CD8-positive, alpha-beta memory T cell (primary cell): ENCODE measurements around the gene MYOZ1. TPM values are rescaled to one million over a fixed set of nuclear protein-coding genes. Genes with fewer than 3 reads are reported as not detected.

Experiments used
- CTCF ChIA-PET: fragments of 350-600 bp; sonication (Branson Sonifier 250); formaldehyde crosslinking; loops from one replicate; lab custom pipeline; 2021; ENCODE audit warnings: antibody characterized with exemption; lab: Charles Lee
- POLR2A ChIA-PET: fragments of 350-600 bp; sonication (Branson Sonifier 250); formaldehyde crosslinking; loops from one replicate; lab custom pipeline; 2021; ENCODE audit warnings: antibody characterized with exemption; lab: Charles Lee
- DNase-seq, 5 donors: peaks; one replicate each; pipeline versions ENCODE4 v3.0.0 to v3.0.0-alpha.2; 2020 to 2022; ENCODE audit warnings: mixed read lengths in 1 of 5
- H3K27ac ChIP-seq: one replicate; pipeline ENCODE4 v1.7.0; 2013; ENCODE audit warnings: low read depth, mild to moderate bottlenecking, low read length, moderate library complexity
- H3K27me3 ChIP-seq: 2 replicates; pipeline ENCODE4 v1.7.0; 2013; ENCODE audit warnings: low read length, mild to moderate bottlenecking; ENCODE audit not compliant: insufficient read depth, poor library complexity, severe bottlenecking
- H3K36me3 ChIP-seq: 2 replicates; pipeline ENCODE4 v1.7.0; 2013; ENCODE audit warnings: mild to moderate bottlenecking, low read length, moderate library complexity; ENCODE audit not compliant: insufficient read depth
- H3K4me1 ChIP-seq: 2 replicates; pipeline ENCODE4 v1.7.0; 2013; ENCODE audit warnings: mild to moderate bottlenecking, low read length, moderate library complexity; ENCODE audit not compliant: insufficient read depth
- H3K4me3 ChIP-seq: 2 replicates; pipeline ENCODE4 v1.7.0; 2013; ENCODE audit warnings: mild to moderate bottlenecking, low read length
- H3K9me3 ChIP-seq: 2 replicates; pipeline ENCODE4 v1.7.0; 2013; ENCODE audit warnings: mild to moderate bottlenecking, low read length
- H3K27ac Mint-ChIP-seq, 8 donors: one replicate each; pipeline ENCODE4 v1.8.0; 2020 to 2021; ENCODE audit warnings: mixed read lengths in 8 of 8, mild to moderate bottlenecking in 6 of 8, inconsistent platforms in 3 of 8, moderate library complexity in 3 of 8
- H3K27me3 Mint-ChIP-seq, 2 donors: one replicate each; pipeline ENCODE4 v1.8.0; 2020 to 2021; ENCODE audit warnings: mixed read lengths in 2 of 2, mild to moderate bottlenecking in 1 of 2, moderate library complexity in 1 of 2
- H3K36me3 Mint-ChIP-seq, 3 donors: one replicate each; pipeline ENCODE4 v1.8.0; 2020 to 2021; ENCODE audit warnings: mixed read lengths in 3 of 3, inconsistent platforms in 1 of 3, mild to moderate bottlenecking in 1 of 3
- H3K4me1 Mint-ChIP-seq, 3 donors: one replicate each; pipeline ENCODE4 v1.8.0; 2020 to 2021; ENCODE audit warnings: mixed read lengths in 3 of 3, inconsistent platforms in 1 of 3, mild to moderate bottlenecking in 1 of 3
- H3K4me3 Mint-ChIP-seq, 7 donors: one replicate each; pipeline ENCODE4 v1.8.0; 2020 to 2021; ENCODE audit warnings: mixed read lengths in 7 of 7, mild to moderate bottlenecking in 6 of 7, moderate library complexity in 4 of 7, inconsistent platforms in 2 of 7
- H3K9me3 Mint-ChIP-seq, 5 donors: one replicate each; pipeline ENCODE4 v1.8.0; 2020 to 2022; ENCODE audit warnings: mixed read lengths in 5 of 5, mild to moderate bottlenecking in 3 of 5, moderate library complexity in 2 of 5, inconsistent platforms in 1 of 5
- polyA plus RNA-seq: library from polyadenylated mRNA; unstranded; fragments of 300-500 nt; fragmentation: Illumina TruSeq; gene quantifications from one replicate; pipeline ENCODE4 v1.2.3, GENCODE V29; 2021
- total RNA-seq, 2 experiments: library from RNA; stranded (reverse); gene quantifications; one replicate each; pipeline ENCODE4 v1.2.3, GENCODE V29; 2021

Gene MYOZ1
- total and polyA plus RNA-seq, 3 experiments from 2014 or later = not detected

DNA sequence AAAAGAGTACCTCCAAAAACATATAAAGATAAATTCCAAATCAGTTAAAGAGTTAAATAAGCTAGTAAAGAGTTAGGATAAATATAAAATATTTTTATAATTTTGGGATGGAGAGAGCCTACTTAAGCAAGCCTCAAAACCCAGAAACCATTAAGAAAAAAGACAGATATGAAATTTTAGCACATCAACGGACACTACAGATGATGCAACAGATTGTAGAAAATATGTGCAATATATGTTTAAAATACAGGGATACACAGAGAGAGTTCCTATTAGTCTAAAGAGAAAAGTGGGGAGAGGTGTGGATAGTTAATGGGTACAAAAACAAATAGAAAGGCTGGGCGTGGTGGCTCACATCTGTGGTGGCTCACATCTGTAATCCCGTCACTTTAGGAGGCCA, 26.6 kb downstream of the MYOZ1 start:
- Mint-ChIP-seq H3K27me3 (no peaks in the 10 kb centered on the region), H3K36me3 (peaks cover 0 to 2% (median 0%) of the 10 kb centered on the region in 3 donors)
- CTCF ChIA-PET = no interaction called here

DNA sequence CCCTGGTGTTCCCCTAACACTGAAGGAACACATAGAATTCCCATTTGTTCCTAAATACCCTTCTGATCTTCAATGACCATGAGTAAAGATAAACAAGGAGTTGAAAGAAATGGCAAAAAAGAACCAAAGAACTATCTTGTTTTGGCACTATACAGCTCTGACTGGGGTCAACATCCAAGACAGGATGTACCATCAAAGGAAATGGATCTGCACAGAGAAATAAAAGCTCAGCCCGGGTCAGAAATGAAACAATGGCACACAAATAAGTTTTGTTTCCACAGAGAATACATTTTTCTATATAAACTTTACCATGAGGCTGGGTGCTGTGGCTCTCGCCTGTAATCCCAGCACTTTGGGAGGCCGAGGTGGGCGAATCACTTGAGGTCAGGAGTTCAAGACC, 32.2 kb downstream of the MYOZ1 start:
- DNase-seq = no peak
- Mint-ChIP-seq H3K27me3 (no peaks in the 10 kb centered on the region), H3K9me3 (no peaks in the 10 kb centered on the region), H3K4me3 (no peak overlapping the region), H3K27ac (no peak overlapping the region), H3K4me1 (no peaks in the 10 kb centered on the region), H3K36me3 (peaks cover 0 to 5% (median 5%) of the 10 kb centered on the region in 3 donors)
- CTCF ChIA-PET = no interaction called here
- Histone ChIP-seq H3K27ac (no peak overlapping the region), H3K4me1 (no peaks in the 10 kb centered on the region), H3K27me3 (no peaks in the 10 kb centered on the region), H3K36me3 (no peaks in the 10 kb centered on the region), H3K4me3 (no peak overlapping the region), H3K9me3 (no peaks in the 10 kb centered on the region)
- POLR2A ChIA-PET = no interaction called here

More for the DNA sequence above, 26.6 kb downstream of the MYOZ1 start:
- H3K4me3 ChIP-seq = no peak overlapping the region
- Mint-ChIP-seq H3K27ac (no peak overlapping the region), H3K9me3 (no peaks in the 10 kb centered on the region), H3K4me1 (no peaks in the 10 kb centered on the region), H3K4me3 (no peak overlapping the region)
- H3K36me3 ChIP-seq = no peaks in the 10 kb centered on the region
- no peak overlapping the region for H3K27ac ChIP-seq
- no peaks in the 10 kb centered on the region for H3K9me3 ChIP-seq
- H3K4me1 ChIP-seq = no peaks in the 10 kb centered on the region
- H3K27me3 ChIP-seq = no peaks in the 10 kb centered on the region
- POLR2A ChIA-PET = interaction anchor here (0.7 kb wide), 1 partner anchor 114 kb away, joined by 9 read pairs; no protein-coding TSS in a partner anchor
- DNase-seq = no peak

DNA sequence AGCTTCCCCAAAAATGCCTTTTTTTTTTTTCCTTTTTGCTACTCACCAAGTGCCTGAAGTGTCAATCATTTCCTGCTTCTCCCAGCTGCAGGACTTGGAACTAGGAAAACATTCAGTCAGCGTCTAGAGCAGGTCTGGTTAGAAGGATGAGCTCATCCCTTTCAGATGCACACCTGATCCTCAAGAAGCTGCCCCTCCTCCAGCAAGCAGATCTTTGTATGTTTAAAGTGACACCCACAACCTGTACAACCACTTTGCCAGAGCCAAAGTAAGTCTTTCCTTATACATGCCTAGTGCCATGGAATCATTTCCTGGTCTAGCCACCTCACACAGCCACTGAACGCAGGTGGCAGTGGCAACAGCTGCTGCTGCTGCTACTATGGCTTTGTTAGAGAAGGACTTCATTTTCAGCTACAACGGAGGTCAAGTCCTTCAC, 39.8 kb downstream of the MYOZ1 start:
- ChIA-PET POLR2A (no interaction called here), CTCF (no interaction called here)
- no peaks in the 10 kb centered on the region for H3K27me3 Mint-ChIP-seq
- H3K4me1 Mint-ChIP-seq = no peaks in the 10 kb centered on the region
- no peaks in the 10 kb centered on the region for H3K27me3 ChIP-seq
- no peak overlapping the region for H3K27ac ChIP-seq
- no peak for DNase-seq
- peak overlapping the region in 1 of 7 donors; percentile 20 for H3K4me3 Mint-ChIP-seq
- no peaks in the 10 kb centered on the region for H3K9me3 ChIP-seq
- no peaks in the 10 kb centered on the region for H3K9me3 Mint-ChIP-seq
- H3K4me3 ChIP-seq = no peak overlapping the region
- H3K4me1 ChIP-seq = no peaks in the 10 kb centered on the region
- H3K36me3 ChIP-seq = no peaks in the 10 kb centered on the region
- peaks cover 0 to 4% (median 3%) of the 10 kb centered on the region in 3 donors for H3K36me3 Mint-ChIP-seq
- H3K27ac Mint-ChIP-seq = peak overlapping the region in 1 of 8 donors; percentile 27

DNA sequence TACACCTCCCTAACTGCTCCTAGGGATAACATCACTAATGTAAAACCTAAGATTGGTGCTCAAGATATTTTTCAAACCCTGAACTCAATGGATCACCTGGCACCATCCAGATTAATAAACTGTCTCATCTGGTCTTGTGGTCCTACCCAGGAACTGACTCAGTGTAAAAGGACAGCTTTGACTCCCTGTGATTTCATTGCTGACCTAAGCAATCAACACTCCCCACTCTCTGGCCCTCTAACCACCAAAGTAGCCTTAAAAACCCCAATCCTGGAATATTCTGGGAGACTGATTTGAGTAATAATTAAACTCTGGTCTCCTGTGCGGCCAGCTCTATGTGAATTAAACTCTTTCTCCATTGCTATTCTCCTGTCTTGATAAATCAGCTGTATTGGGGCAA, 43.9 kb downstream of the MYOZ1 start:
- Histone ChIP-seq H3K9me3 (no peaks in the 10 kb centered on the region), H3K36me3 (no peaks in the 10 kb centered on the region), H3K27ac (no peak overlapping the region), H3K27me3 (no peaks in the 10 kb centered on the region), H3K4me3 (no peak overlapping the region), H3K4me1 (peaks cover 5% of the 10 kb centered on the region)
- no peaks in the 10 kb centered on the region for H3K36me3 Mint-ChIP-seq
- ChIA-PET CTCF (interaction anchor here (1.4 kb wide), 1 partner anchor 46 kb away, joined by 3 read pairs; no protein-coding TSS in a partner anchor), POLR2A (no interaction called here)
- H3K4me3 Mint-ChIP-seq = no peak overlapping the region
- H3K4me1 Mint-ChIP-seq = peaks cover 2 to 6% (median 6%) of the 10 kb centered on the region in 3 donors
- peak overlapping the region in 1 of 8 donors; percentile 16 for H3K27ac Mint-ChIP-seq
- no peak for DNase-seq
- no peaks in the 10 kb centered on the region for H3K9me3 Mint-ChIP-seq
- H3K27me3 Mint-ChIP-seq = no peaks in the 10 kb centered on the region

DNA sequence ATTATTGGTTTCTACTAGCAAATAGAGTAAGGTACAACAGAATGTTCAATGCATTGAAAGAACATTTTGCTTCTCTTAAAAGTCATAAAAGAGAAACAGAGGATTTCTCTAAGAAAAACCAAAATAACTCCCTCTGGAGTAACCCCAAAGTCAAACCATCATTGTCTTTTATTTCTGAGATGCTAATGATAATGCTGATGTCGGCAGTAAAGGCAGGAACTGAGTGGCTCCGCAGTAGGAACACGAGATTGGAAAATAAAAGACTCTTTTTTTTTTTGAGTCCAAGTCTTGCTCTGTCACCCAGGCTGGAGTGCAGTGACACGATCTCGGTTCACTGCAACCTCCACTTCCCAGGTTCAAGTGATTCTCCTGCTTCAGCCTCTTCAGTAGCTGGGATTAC, 47.5 kb downstream of the MYOZ1 start:
- no peaks in the 10 kb centered on the region for H3K27me3 ChIP-seq
- CTCF ChIA-PET = no interaction called here

DNA sequence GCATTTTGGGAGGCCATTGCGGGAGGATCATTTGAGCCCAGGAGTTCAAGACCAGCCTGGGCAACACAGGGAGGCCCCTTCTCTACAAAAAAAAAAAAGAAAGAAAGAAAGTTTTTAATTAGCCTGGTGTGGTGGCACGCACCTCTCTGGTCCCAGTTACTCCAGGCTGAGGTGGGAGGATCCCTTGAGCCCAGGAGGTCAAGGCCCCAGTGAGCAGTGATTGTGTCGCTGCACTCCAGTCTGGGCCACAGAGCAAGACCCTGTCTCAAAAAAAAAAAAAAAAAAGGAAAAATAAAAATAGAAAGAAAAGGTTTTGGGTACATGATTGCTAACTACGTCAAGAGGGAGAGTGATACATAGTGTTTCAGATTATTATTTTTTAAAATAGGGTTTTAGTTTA, 48.2 kb downstream of the MYOZ1 start:
- Histone ChIP-seq H3K27me3 (no peaks in the 10 kb centered on the region), H3K4me1 (peaks cover 25% of the 10 kb centered on the region), H3K9me3 (no peaks in the 10 kb centered on the region), H3K27ac (no peak overlapping the region), H3K4me3 (no peak overlapping the region), H3K36me3 (no peaks in the 10 kb centered on the region)
- Mint-ChIP-seq H3K27me3 (no peaks in the 10 kb centered on the region), H3K9me3 (no peaks in the 10 kb centered on the region), H3K27ac (peak overlapping the region in 2 of 8 donors; percentile 43 to 50), H3K4me3 (no peak overlapping the region), H3K36me3 (no peaks in the 10 kb centered on the region), H3K4me1 (peaks cover 16 to 24% (median 21%) of the 10 kb centered on the region in 3 donors)
- ChIA-PET POLR2A (no interaction called here), CTCF (no interaction called here)
- DNase-seq = no peak

More for the DNA sequence above, 47.5 kb downstream of the MYOZ1 start:
- H3K27me3 Mint-ChIP-seq = no peaks in the 10 kb centered on the region
- Histone ChIP-seq H3K9me3 (no peaks in the 10 kb centered on the region), H3K36me3 (no peaks in the 10 kb centered on the region), H3K27ac (no peak overlapping the region), H3K4me1 (peaks cover 25% of the 10 kb centered on the region), H3K4me3 (no peak overlapping the region)
- H3K4me3 Mint-ChIP-seq = no peak overlapping the region
- H3K27ac Mint-ChIP-seq = no peak overlapping the region
- H3K9me3 Mint-ChIP-seq = no peaks in the 10 kb centered on the region
- POLR2A ChIA-PET = no interaction called here
- DNase-seq = no peak
- H3K36me3 Mint-ChIP-seq = no peaks in the 10 kb centered on the region
- peaks cover 16 to 24% (median 21%) of the 10 kb centered on the region in 3 donors for H3K4me1 Mint-ChIP-seq

DNA sequence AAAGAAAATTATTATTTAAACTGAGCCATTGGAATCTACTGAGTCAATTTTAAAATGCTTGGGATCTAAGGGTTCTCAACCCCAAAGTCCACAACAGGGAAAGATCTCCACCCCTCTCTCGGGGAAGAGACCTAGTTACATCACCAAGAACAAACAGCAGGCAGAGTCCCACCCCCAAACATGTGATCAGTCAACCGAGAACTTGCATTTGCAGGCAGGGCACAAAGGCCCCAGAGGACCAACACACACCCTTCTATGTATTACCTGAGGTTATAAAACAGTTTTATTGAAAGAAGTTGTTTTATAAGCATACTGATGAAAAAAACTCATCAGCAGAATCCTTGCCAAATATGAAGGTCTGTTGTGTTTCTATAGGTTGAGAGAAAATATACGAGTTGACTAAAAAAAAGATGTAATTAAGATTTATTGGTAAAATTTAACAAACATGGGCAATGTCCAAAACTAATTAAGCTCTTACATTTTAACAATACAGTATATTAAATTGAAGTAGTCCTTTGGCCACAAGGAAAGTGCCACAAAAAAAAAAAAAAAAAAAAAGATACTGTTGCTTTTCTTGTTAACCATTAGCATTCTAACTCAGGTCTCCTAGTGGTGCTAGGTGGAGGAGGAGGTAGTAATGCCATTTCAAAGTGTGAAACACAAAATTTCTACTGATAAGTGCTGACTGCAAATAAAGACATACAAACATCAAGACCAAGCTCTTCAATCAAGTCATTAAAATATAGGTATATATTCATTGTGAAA, 49.2 kb downstream of the MYOZ1 start:
- CTCF ChIA-PET = no interaction called here
- no peaks in the 10 kb centered on the region for H3K36me3 ChIP-seq
- peak overlapping the region in 6 of 8 donors; percentile 31 to 77 (median 48) for H3K27ac Mint-ChIP-seq
- H3K4me3 ChIP-seq = no peak overlapping the region
- H3K4me3 Mint-ChIP-seq = peak overlapping the region in 5 of 7 donors; percentile 19 to 45 (median 30)
- peaks cover 25% of the 10 kb centered on the region for H3K4me1 ChIP-seq
- peaks cover 16 to 24% (median 21%) of the 10 kb centered on the region in 3 donors for H3K4me1 Mint-ChIP-seq
- H3K9me3 Mint-ChIP-seq = no peaks in the 10 kb centered on the region
- H3K36me3 Mint-ChIP-seq = no peaks in the 10 kb centered on the region
- H3K27me3 ChIP-seq = no peaks in the 10 kb centered on the region
- H3K9me3 ChIP-seq = no peaks in the 10 kb centered on the region
- no peaks in the 10 kb centered on the region for H3K27me3 Mint-ChIP-seq
- peak overlapping the region; percentile 65 for H3K27ac ChIP-seq
- POLR2A ChIA-PET = interaction anchor here (1.0 kb wide), 1 partner anchor 179 kb away, joined by 11 read pairs; no protein-coding TSS in a partner anchor
- DNase-seq = no peak
